Spleen (tissue), 11 donors: ENCODE measurements around the gene TMEM63C. TPM values are rescaled to one million over a fixed set of nuclear protein-coding genes. Genes with fewer than 3 reads are reported as not detected.
A peak's percentile ranks its signal among the peaks of the same experiment; 100 is the strongest.

Source experiments
- DNase-seq: peaks from one replicate; pipeline ENCODE4 v3.0.0-alpha.2; 2020
- H3K27ac ChIP-seq, 8 donors: fragments of 200-600 bp; sonication (generic) in 7 of 8; 1 replicate in 4 of 8; 2 replicates in 4 of 8; pipeline versions ENCODE4 v1.5.0 to v1.8.0; 2016 to 2021; ENCODE audit warnings: inconsistent platforms in 4 of 8, mild to moderate bottlenecking in 4 of 8, moderate library complexity in 1 of 8
- H3K27me3 ChIP-seq, 7 donors: fragments of 200-600 bp; sonication (generic) in 6 of 7; replicated peaks in 1 of 7; 1 replicate in 4 of 7; 2 replicates in 3 of 7; pipeline versions ENCODE4 v1.5.0 to v1.8.0; 2016 to 2021; ENCODE audit warnings: inconsistent platforms in 3 of 7, mild to moderate bottlenecking in 1 of 7
- H3K36me3 ChIP-seq, 6 donors: fragments of 200-600 bp; sonication (generic) in 5 of 6; 1 replicate in 4 of 6; 2 replicates in 2 of 6; pipeline versions ENCODE4 v1.5.0 to v1.8.0; 2016 to 2021; ENCODE audit warnings: inconsistent platforms in 2 of 6
- H3K4me1 ChIP-seq, 6 donors: fragments of 200-600 bp; sonication (generic) in 5 of 6; 1 replicate in 3 of 6; 2 replicates in 3 of 6; pipeline versions ENCODE4 v1.5.0 to v1.8.0; 2016 to 2021; ENCODE audit warnings: inconsistent platforms in 3 of 6
- H3K4me3 ChIP-seq, 8 donors: fragments of 200-600 bp; sonication (generic) in 7 of 8; 1 replicate in 4 of 8; 2 replicates in 4 of 8; pipeline versions ENCODE4 v1.5.0 to v1.8.0; 2016 to 2021; ENCODE audit warnings: inconsistent platforms in 4 of 8, mild to moderate bottlenecking in 4 of 8, moderate library complexity in 2 of 8
- H3K9me3 ChIP-seq, 8 donors: fragments of 200-600 bp; sonication (generic) in 7 of 8; 1 replicate in 4 of 8; 2 replicates in 4 of 8; pipeline versions ENCODE4 v1.5.0 to v1.8.0; 2016 to 2021; ENCODE audit warnings: inconsistent platforms in 4 of 8
- POLR2A ChIP-seq, 3 donors: fragments of 450-650 bp; IDR thresholded peaks; one replicate each; pipeline ENCODE4 v1.5.1; 2017; ENCODE audit warnings: antibody characterized with exemption in 3 of 3, mild to moderate bottlenecking in 1 of 3
- POLR2AphosphoS5 ChIP-seq, 3 donors: sonication (generic); formaldehyde crosslinking; IDR thresholded peaks; one replicate each; pipeline ENCODE4 v1.5.1; 2017; ENCODE audit warnings: antibody characterized with exemption in 3 of 3
- WGBS, 5 donors: extraction: QIAGEN DNeasy Blood & Tissue Kit in 3 of 5; methylation state at CpG; one replicate each; pipeline versions ENCODE4 v1.1.5 to v1.1.7; 2013 to 2018; 5-methylcytosine and 5-hydroxymethylcytosine counted together
- intact Hi-C: fragments of 100-400 bp; cut with DNase I; formaldehyde crosslinking; loops from one replicate; pipeline ENCODE4 v1.15.0; 2023; ENCODE audit warnings: low total_unique reads
- polyA plus RNA-seq, 3 donors: library from polyadenylated mRNA; stranded (reverse); fragments of 200-250 nt; gene quantifications; one replicate each; pipeline ENCODE4 v1.2.1, GENCODE V29; 2013
- total RNA-seq, 7 donors: library from RNA; depleted of rRNA in 3 of 7; stranded (reverse); fragments of >200 nt in 3 of 7; fragmentation: NEBNext Ultra II Directional in 4 of 7; extraction: Animal tissue kit (Norgen Biotek cat#: 25700) in 4 of 7; gene quantifications; one replicate each; pipeline versions ENCODE4 v1.1.0 to v1.2.1, GENCODE V29; 2016 to 2021
- TF ChIP-seq, protein P1 (sequence below), 11 experiments: fragments of 200-600 bp in 7 of 11; fragments of 450-650 bp in 4 of 11; sonication (generic) in 4 of 11; IDR thresholded peaks in 8 of 11; conservative IDR thresholded peaks in 3 of 11; 1 replicate in 7 of 11; 2 replicates in 4 of 11; pipeline versions ENCODE4 v1.4.0 to v1.8.0; 2016 to 2021; ENCODE audit warnings: antibody characterized with exemption in 11 of 11, inconsistent platforms in 4 of 11, mild to moderate bottlenecking in 1 of 11
- donor health status: healthy with polysubstance abuse.
- donor health status: DM: no; HTN: no; CAD: no; lungs with moderate emphysema.
- donor health status: DM: no; HTN: no; CAD: no.
- donor health status: Bipolar disorder and iron deficiency.
- donor health status: healthy.
- donor health status: DM: no; HTN: no; CAD: no.
- donor health status: DM: yes; HTN: yes; CAD: no.

The TMEM63C gene
- total and polyA plus RNA-seq, 10 donors, result 0.20 to 13.4 (median 7.1) TPM

DNA sequence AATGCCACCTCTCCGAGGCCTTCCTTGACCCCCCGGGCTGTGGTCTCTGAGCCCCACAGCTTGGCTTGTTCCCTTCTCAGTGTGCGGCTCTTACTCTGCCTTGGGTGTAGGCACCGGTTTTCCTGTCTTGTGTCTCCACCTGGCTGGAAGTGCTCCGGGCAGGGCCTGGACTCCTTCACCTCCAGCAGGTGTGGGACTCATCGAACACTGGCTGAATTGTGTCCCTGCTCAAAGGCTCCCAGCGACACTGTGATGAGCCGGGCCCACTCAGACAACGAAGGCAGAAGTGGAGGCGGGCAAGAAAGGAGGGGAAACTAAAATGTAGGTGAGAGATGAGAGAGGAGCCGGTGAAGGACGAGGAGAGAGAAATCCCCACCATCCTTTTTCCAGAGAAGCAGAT, 18.0 kb downstream of the TMEM63C start:
- peak; percentile 62 for DNase-seq
- no peaks in the 10 kb centered on the region for H3K4me1 ChIP-seq
- no peak for TF ChIP-seq POLR2A (IDR thresholded peaks at IDR 0.05)
- 78 to 84% (median 80%) methylated on average over 12 of the region's 12 CpGs for WGBS, 5 donors
- intact Hi-C loops, result no loop called here
- H3K27me3 ChIP-seq, result peaks cover 0 to 50% (median 0%) of the 10 kb centered on the region in 7 donors
- no peak overlapping the region for H3K4me3 ChIP-seq
- H3K9me3 ChIP-seq, result no peaks in the 10 kb centered on the region
- H3K36me3 ChIP-seq, result no peaks in the 10 kb centered on the region
- H3K27ac ChIP-seq, result no peak overlapping the region

- no peaks in the 10 kb centered on the region for H3K4me1 ChIP-seq
- H3K27ac ChIP-seq, result no peak overlapping the region
- intact Hi-C loops, result no loop called here
- peaks cover 0 to 48% (median 0%) of the 10 kb centered on the region in 7 donors for H3K27me3 ChIP-seq
- TF ChIP-seq, protein P1, sequence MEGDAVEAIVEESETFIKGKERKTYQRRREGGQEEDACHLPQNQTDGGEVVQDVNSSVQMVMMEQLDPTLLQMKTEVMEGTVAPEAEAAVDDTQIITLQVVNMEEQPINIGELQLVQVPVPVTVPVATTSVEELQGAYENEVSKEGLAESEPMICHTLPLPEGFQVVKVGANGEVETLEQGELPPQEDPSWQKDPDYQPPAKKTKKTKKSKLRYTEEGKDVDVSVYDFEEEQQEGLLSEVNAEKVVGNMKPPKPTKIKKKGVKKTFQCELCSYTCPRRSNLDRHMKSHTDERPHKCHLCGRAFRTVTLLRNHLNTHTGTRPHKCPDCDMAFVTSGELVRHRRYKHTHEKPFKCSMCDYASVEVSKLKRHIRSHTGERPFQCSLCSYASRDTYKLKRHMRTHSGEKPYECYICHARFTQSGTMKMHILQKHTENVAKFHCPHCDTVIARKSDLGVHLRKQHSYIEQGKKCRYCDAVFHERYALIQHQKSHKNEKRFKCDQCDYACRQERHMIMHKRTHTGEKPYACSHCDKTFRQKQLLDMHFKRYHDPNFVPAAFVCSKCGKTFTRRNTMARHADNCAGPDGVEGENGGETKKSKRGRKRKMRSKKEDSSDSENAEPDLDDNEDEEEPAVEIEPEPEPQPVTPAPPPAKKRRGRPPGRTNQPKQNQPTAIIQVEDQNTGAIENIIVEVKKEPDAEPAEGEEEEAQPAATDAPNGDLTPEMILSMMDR (IDR thresholded peaks at IDR 0.05 in 8 of 11, conservative IDR thresholded peaks at IDR 0.05 in 3 of 11), result no peak
- no peak for TF ChIP-seq POLR2A (IDR thresholded peaks at IDR 0.05)
- no peak for TF ChIP-seq POLR2AphosphoS5 (IDR thresholded peaks at IDR 0.05)
- H3K4me3 ChIP-seq, result no peak overlapping the region
- DNase-seq, result peak; percentile 56
- WGBS, 5 donors, result 58 to 71% (median 67%) methylated on average over 7 of the region's 7 CpGs
- no peaks in the 10 kb centered on the region for H3K9me3 ChIP-seq
- no peaks in the 10 kb centered on the region for H3K36me3 ChIP-seq
Observed at GRCh38 chr14:77200406-77200985, 18.9 kb downstream of the TMEM63C start.

- Histone ChIP-seq H3K36me3 (no peaks in the 10 kb centered on the region), H3K4me3 (no peak overlapping the region), H3K27ac (no peak overlapping the region), H3K9me3 (no peaks in the 10 kb centered on the region), H3K27me3 (peaks cover 0 to 46% (median 0%) of the 10 kb centered on the region in 7 donors), H3K4me1 (no peaks in the 10 kb centered on the region)
- TF ChIP-seq POLR2A (IDR thresholded peaks at IDR 0.05) (no peak), POLR2AphosphoS5 (IDR thresholded peaks at IDR 0.05) (no peak)
- TF ChIP-seq, protein P1 (IDR thresholded peaks at IDR 0.05 in 8 of 11, conservative IDR thresholded peaks at IDR 0.05 in 3 of 11), result no peak
- peak; percentile 32 for DNase-seq
- intact Hi-C loops, result no loop called here
- 72 to 89% (median 82%) methylated on average over 3 to 4 of the region's 4 CpGs for WGBS, 5 donors
Observed at GRCh38 chr14:77201696-77202095, 20.1 kb downstream of the TMEM63C start.

- no peaks in the 10 kb centered on the region for H3K4me1 ChIP-seq
Observed at GRCh38 chr14:77203611-77204458, 22.2 kb downstream of the TMEM63C start.

More at GRCh38 chr14:77203611-77204458, 22.2 kb downstream of the TMEM63C start:
- 54 to 76% (median 64%) methylated on average over 5 of the region's 5 CpGs for WGBS, 5 donors
- intact Hi-C loops, result no loop called here
- no peak for TF ChIP-seq POLR2A (IDR thresholded peaks at IDR 0.05)
- TF ChIP-seq, protein P1 (IDR thresholded peaks at IDR 0.05 in 8 of 11, conservative IDR thresholded peaks at IDR 0.05 in 3 of 11), result no peak
- TF ChIP-seq POLR2AphosphoS5 (IDR thresholded peaks at IDR 0.05), result no peak
- Histone ChIP-seq H3K27me3 (peaks cover 0 to 40% (median 0%) of the 10 kb centered on the region in 7 donors), H3K9me3 (no peaks in the 10 kb centered on the region), H3K27ac (no peak overlapping the region), H3K36me3 (no peaks in the 10 kb centered on the region), H3K4me3 (no peak overlapping the region)
- DNase-seq, result no peak
